SU-DHL-6 (cell line): ENCODE measurements around the gene DGKG.

Source experiments
- H2AFZ ChIP-seq: fragments of 200-600 bp; sonication (generic); 2 replicates; pipeline ENCODE4 v1.6.1; 2014; ENCODE audit warnings: low read depth, mild to moderate bottlenecking, moderate library complexity, mixed read lengths, antibody characterized with exemption, low read length; ENCODE audit not compliant: severe bottlenecking
- H3F3A ChIP-seq: fragments of 200-600 bp; shearing (Covaris generic); 2 replicates; pipeline ENCODE4 v1.6.0; 2016; ENCODE audit warnings: antibody characterized with exemption, mild to moderate bottlenecking; ENCODE audit not compliant: insufficient read depth
- H3K27ac ChIP-seq: fragments of 200-600 bp; sonication (generic); 2 replicates; pipeline ENCODE4 v1.5.1; 2016; ENCODE audit warnings: low read depth, mild to moderate bottlenecking, low read length, moderate library complexity, mixed read lengths
- H3K27me3 ChIP-seq: fragments of 200-600 bp; sonication (generic), shearing (Covaris generic); 2 replicates; pipeline ENCODE4 v1.6.0; 2014; ENCODE audit warnings: mild to moderate bottlenecking, low read length
- H3K36me3 ChIP-seq: fragments of 200-600 bp; sonication (generic); 2 replicates; pipeline ENCODE4 v1.6.1; 2014; ENCODE audit warnings: mild to moderate bottlenecking, low read length, mixed read lengths
- H3K4me2 ChIP-seq: fragments of 300-600, 200-600 bp; shearing (Covaris generic), sonication (generic); 2 replicates; pipeline ENCODE4 v1.6.0; 2014; ENCODE audit warnings: low read length, low read depth, mild to moderate bottlenecking; ENCODE audit not compliant: poor library complexity, severe bottlenecking
- H3K4me3 ChIP-seq: fragments of 200-600 bp; sonication (generic); 2 replicates; pipeline ENCODE4 v1.5.1; 2014; ENCODE audit warnings: antibody characterized with exemption, low read length, mild to moderate bottlenecking, mixed read lengths; ENCODE audit not compliant: insufficient read depth, poor library complexity, severe bottlenecking
- H3K79me2 ChIP-seq: fragments of 200-600 bp; sonication (generic); 2 replicates; pipeline ENCODE4 v1.6.1; 2014; ENCODE audit warnings: mild to moderate bottlenecking, low read length, moderate library complexity; ENCODE audit not compliant: insufficient read depth
- H3K9ac ChIP-seq: fragments of 200-600 bp; sonication (generic); 2 replicates; pipeline ENCODE4 v1.7.0; 2014; ENCODE audit warnings: mild to moderate bottlenecking, low read length
- H3K9me2 ChIP-seq: fragments of 200-600 bp; sonication (generic); replicated peaks from 2 replicates; pipeline ENCODE4 v1.6.1; 2014; ENCODE audit warnings: low read length; ENCODE audit not compliant: insufficient read depth
- H3K9me3 ChIP-seq: fragments of 200-600 bp; sonication (generic); 2 replicates; pipeline ENCODE4 v1.6.1; 2014; ENCODE audit warnings: low read length, mixed read lengths; ENCODE audit not compliant: insufficient read depth
- H4K20me1 ChIP-seq: fragments of 200-600 bp; sonication (generic); 2 replicates; pipeline ENCODE4 v1.6.1; 2014; ENCODE audit warnings: low read depth, mild to moderate bottlenecking, antibody characterized with exemption, low read length, moderate library complexity, mixed read lengths
- CTCF ChIP-seq: fragments of 200-600 bp; sonication (generic); IDR thresholded peaks from one replicate; pipeline ENCODE4 v1.5.1; 2017; ENCODE audit warnings: antibody characterized with exemption, mild to moderate bottlenecking, low read length, moderate library complexity; ENCODE audit not compliant: insufficient read depth, poor library complexity, severe bottlenecking
- EZH2phosphoT487 ChIP-seq: fragments of 200-600 bp; sonication (generic), shearing (Covaris generic); conservative IDR thresholded peaks from 2 replicates; pipeline ENCODE4 v1.6.1; 2018; ENCODE audit warnings: mild to moderate bottlenecking, antibody characterized with exemption, low read length, moderate library complexity, mixed read lengths

Gene DGKG

GRCh38 chr3:186220365-186220764 lies 141.7 kb downstream of the DGKG start:
- H4K20me1 ChIP-seq: no peaks in the 10 kb centered on the region
- H2AFZ ChIP-seq: no peak overlapping the region
- H3K4me3 ChIP-seq: no peak overlapping the region
- H3F3A ChIP-seq: no peaks in the 10 kb centered on the region
- no peak for TF ChIP-seq CTCF
- TF ChIP-seq EZH2phosphoT487: no peak
- H3K9ac ChIP-seq: no peak overlapping the region
- no peaks in the 10 kb centered on the region for H3K9me2 ChIP-seq
- no peaks in the 10 kb centered on the region for H3K36me3 ChIP-seq
- H3K27me3 ChIP-seq: no peaks in the 10 kb centered on the region
- H3K4me2 ChIP-seq: no peak overlapping the region
- no peak overlapping the region for H3K27ac ChIP-seq
- H3K9me3 ChIP-seq: no peaks in the 10 kb centered on the region
- H3K79me2 ChIP-seq: no peaks in the 10 kb centered on the region

GRCh38 chr3:186219211-186219638 lies 142.8 kb downstream of the DGKG start:
- H3K4me2 ChIP-seq: no peak overlapping the region
- no peak overlapping the region for H3K27ac ChIP-seq
- TF ChIP-seq CTCF (no peak), EZH2phosphoT487 (no peak)

GRCh38 chr3:186218421-186218820 lies 143.6 kb downstream of the DGKG start:
- no peak overlapping the region for H3K4me2 ChIP-seq
- H3K27ac ChIP-seq: no peak overlapping the region
- H3F3A ChIP-seq: no peaks in the 10 kb centered on the region
- no peaks in the 10 kb centered on the region for H3K27me3 ChIP-seq
- TF ChIP-seq EZH2phosphoT487 (no peak), CTCF (no peak)
- H3K9ac ChIP-seq: no peak overlapping the region
- H3K79me2 ChIP-seq: no peaks in the 10 kb centered on the region
- no peaks in the 10 kb centered on the region for H4K20me1 ChIP-seq
- no peaks in the 10 kb centered on the region for H3K36me3 ChIP-seq
- no peak overlapping the region for H2AFZ ChIP-seq
- H3K4me3 ChIP-seq: no peak overlapping the region
- H3K9me3 ChIP-seq: no peaks in the 10 kb centered on the region
- no peaks in the 10 kb centered on the region for H3K9me2 ChIP-seq

More at GRCh38 chr3:186219211-186219638, 142.8 kb downstream of the DGKG start:
- Histone ChIP-seq H3K9ac (no peak overlapping the region), H3K79me2 (no peaks in the 10 kb centered on the region), H3K9me3 (no peaks in the 10 kb centered on the region), H3K9me2 (no peaks in the 10 kb centered on the region), H3K36me3 (no peaks in the 10 kb centered on the region), H3K4me3 (no peak overlapping the region), H3K27me3 (no peaks in the 10 kb centered on the region), H4K20me1 (no peaks in the 10 kb centered on the region), H3F3A (no peaks in the 10 kb centered on the region), H2AFZ (no peak overlapping the region)

GRCh38 chr3:186217820-186218164 lies 144.2 kb downstream of the DGKG start:
- Histone ChIP-seq H3K27me3 (no peaks in the 10 kb centered on the region), H3K9me3 (no peaks in the 10 kb centered on the region), H3K4me3 (no peak overlapping the region), H3K36me3 (no peaks in the 10 kb centered on the region), H3F3A (no peaks in the 10 kb centered on the region), H3K4me2 (no peak overlapping the region), H4K20me1 (no peaks in the 10 kb centered on the region), H2AFZ (no peak overlapping the region), H3K9me2 (no peaks in the 10 kb centered on the region), H3K27ac (no peak overlapping the region), H3K79me2 (no peaks in the 10 kb centered on the region), H3K9ac (no peak overlapping the region)
- TF ChIP-seq EZH2phosphoT487 (no peak), CTCF (no peak)
